Neural progenitor cell (in vitro differentiated cells): Measurements from ENCODE around the gene IL17F. TPM values are rescaled to one million over a fixed set of nuclear protein-coding genes. Genes with fewer than 3 reads are reported as not detected.

Experiments used
- DNase-seq: peaks from one replicate; pipeline ENCODE4 v3.0.0-alpha.2; 2016; ENCODE audit warnings: low spot score
- H2AFZ ChIP-seq: fragments of 200-600 bp; sonication (generic); replicated peaks from 2 replicates; pipeline ENCODE4 v1.6.1; 2016; ENCODE audit warnings: antibody characterized with exemption
- H3F3A ChIP-seq: fragments of 200-600 bp; sonication (generic); 2 replicates; pipeline ENCODE4 v1.6.1; 2016; ENCODE audit warnings: antibody characterized with exemption, low read depth
- H3K27ac ChIP-seq: fragments of 200-600 bp; sonication (generic); 2 replicates; pipeline ENCODE4 v1.5.1; 2016; ENCODE audit warnings: mild to moderate bottlenecking
- H3K27me3 ChIP-seq: fragments of 200-600 bp; sonication (generic); 2 replicates; pipeline ENCODE4 v1.6.1; 2016; ENCODE audit warnings: mild to moderate bottlenecking, moderate library complexity
- H3K36me3 ChIP-seq: fragments of 200-600 bp; sonication (generic); 2 replicates; pipeline ENCODE4 v1.5.1; 2016
- H3K4me1 ChIP-seq: fragments of 200-600 bp; sonication (generic); 2 replicates; pipeline ENCODE4 v1.6.1; 2016; ENCODE audit warnings: mixed run types
- H3K4me2 ChIP-seq: fragments of 200-600 bp; sonication (generic); 2 replicates; pipeline ENCODE4 v1.6.1; 2016
- H3K4me3 ChIP-seq: fragments of 200-600 bp; sonication (generic); 2 replicates; pipeline ENCODE4 v1.5.1; 2016
- H3K79me2 ChIP-seq: fragments of 200-600 bp; sonication (generic); 2 replicates; pipeline ENCODE4 v1.6.1; 2016; ENCODE audit warnings: low read depth
- H3K9ac ChIP-seq: fragments of 200-600 bp; sonication (generic); 2 replicates; pipeline ENCODE4 v1.6.1; 2016
- H3K9me3 ChIP-seq: fragments of 200-600 bp; sonication (generic); 2 replicates; pipeline ENCODE4 v1.5.1; 2016; ENCODE audit warnings: low read depth
- H4K20me1 ChIP-seq: fragments of 200-600 bp; sonication (generic); 2 replicates; pipeline ENCODE4 v1.6.1; 2016; ENCODE audit warnings: low read depth
- H3K27ac Mint-ChIP-seq: 3 replicates; pipeline ENCODE4 v1.8.0; 2021; ENCODE audit warnings: mixed read lengths
- H3K27me3 Mint-ChIP-seq: 2 replicates; pipeline ENCODE4 v1.8.0; 2022; ENCODE audit warnings: low read depth, mild to moderate bottlenecking, inconsistent platforms, moderate library complexity, mixed read lengths; ENCODE audit not compliant: insufficient read depth
- H3K36me3 Mint-ChIP-seq: 3 replicates; pipeline ENCODE4 v1.8.0; 2021; ENCODE audit warnings: mixed read lengths
- H3K4me1 Mint-ChIP-seq: 3 replicates; pipeline ENCODE4 v1.8.0; 2021; ENCODE audit warnings: mixed read lengths
- H3K4me3 Mint-ChIP-seq: 3 replicates; pipeline ENCODE4 v1.8.0; 2021; ENCODE audit warnings: mild to moderate bottlenecking, moderate library complexity, mixed read lengths
- H3K9me3 Mint-ChIP-seq: 3 replicates; pipeline ENCODE4 v1.8.0; 2020; ENCODE audit warnings: mixed read lengths
- EZH2 ChIP-seq: fragments of 200-600 bp; sonication (generic); IDR thresholded peaks from 2 replicates; pipeline ENCODE4 v1.6.1; 2017; ENCODE audit warnings: antibody characterized with exemption, mild to moderate bottlenecking, moderate library complexity
- EZH2phosphoT487 ChIP-seq: fragments of 200-600 bp; sonication (generic); IDR thresholded peaks from 2 replicates; pipeline ENCODE4 v1.6.1; 2017; ENCODE audit warnings: antibody characterized with exemption
- total RNA-seq: library from RNA; depleted of rRNA; stranded (reverse); fragments of >200 nt; gene quantifications from 2 replicates; pipeline ENCODE4 v1.2.3, GENCODE V29; 2015; ENCODE audit warnings: low replicate concordance
- TF ChIP-seq, protein P1 (sequence below): fragments of 200-600 bp; sonication (generic); IDR thresholded peaks from 2 replicates; pipeline ENCODE4 v1.5.1; 2017; ENCODE audit warnings: antibody characterized with exemption, mild to moderate bottlenecking

IL17F gene
- total RNA-seq, 1 donor from 2014 or later: not detected

DNA sequence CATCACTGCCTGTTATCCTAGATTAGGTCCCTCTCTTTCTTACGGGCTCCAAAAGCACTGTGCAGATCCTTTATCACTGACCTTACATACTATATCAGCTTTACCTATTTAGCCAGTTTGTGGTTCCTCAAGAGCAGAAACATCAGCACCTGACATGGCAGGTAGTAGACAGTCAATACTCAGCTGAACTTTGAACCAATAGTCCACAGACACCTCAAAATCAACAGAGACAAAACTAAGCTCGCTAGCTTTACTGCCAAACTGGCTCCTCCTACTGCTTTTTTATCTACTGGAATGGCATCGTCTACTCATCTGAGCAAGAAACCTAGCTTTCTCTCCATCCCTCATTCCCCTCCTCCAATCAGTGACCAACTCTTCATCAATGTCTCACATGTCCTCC, 52.5 kb downstream of the IL17F start:
- TF ChIP-seq, protein P1, sequence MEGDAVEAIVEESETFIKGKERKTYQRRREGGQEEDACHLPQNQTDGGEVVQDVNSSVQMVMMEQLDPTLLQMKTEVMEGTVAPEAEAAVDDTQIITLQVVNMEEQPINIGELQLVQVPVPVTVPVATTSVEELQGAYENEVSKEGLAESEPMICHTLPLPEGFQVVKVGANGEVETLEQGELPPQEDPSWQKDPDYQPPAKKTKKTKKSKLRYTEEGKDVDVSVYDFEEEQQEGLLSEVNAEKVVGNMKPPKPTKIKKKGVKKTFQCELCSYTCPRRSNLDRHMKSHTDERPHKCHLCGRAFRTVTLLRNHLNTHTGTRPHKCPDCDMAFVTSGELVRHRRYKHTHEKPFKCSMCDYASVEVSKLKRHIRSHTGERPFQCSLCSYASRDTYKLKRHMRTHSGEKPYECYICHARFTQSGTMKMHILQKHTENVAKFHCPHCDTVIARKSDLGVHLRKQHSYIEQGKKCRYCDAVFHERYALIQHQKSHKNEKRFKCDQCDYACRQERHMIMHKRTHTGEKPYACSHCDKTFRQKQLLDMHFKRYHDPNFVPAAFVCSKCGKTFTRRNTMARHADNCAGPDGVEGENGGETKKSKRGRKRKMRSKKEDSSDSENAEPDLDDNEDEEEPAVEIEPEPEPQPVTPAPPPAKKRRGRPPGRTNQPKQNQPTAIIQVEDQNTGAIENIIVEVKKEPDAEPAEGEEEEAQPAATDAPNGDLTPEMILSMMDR: no peak
- no peak for TF ChIP-seq EZH2
- Histone ChIP-seq H2AFZ (no peak overlapping the region), H3K4me2 (no peak overlapping the region), H4K20me1 (no peaks in the 10 kb centered on the region), H3K79me2 (no peaks in the 10 kb centered on the region), H3K4me1 (no peaks in the 10 kb centered on the region), H3K9me3 (no peaks in the 10 kb centered on the region), H3F3A (no peaks in the 10 kb centered on the region), H3K36me3 (no peaks in the 10 kb centered on the region), H3K27ac (no peak overlapping the region), H3K9ac (no peak overlapping the region), H3K4me3 (no peak overlapping the region), H3K27me3 (no peaks in the 10 kb centered on the region)
- no peak for DNase-seq
- Mint-ChIP-seq H3K27me3 (peaks cover 2% of the 10 kb centered on the region), H3K4me3 (no peak overlapping the region), H3K27ac (no peak overlapping the region), H3K4me1 (no peaks in the 10 kb centered on the region), H3K9me3 (no peaks in the 10 kb centered on the region), H3K36me3 (no peaks in the 10 kb centered on the region)

DNA sequence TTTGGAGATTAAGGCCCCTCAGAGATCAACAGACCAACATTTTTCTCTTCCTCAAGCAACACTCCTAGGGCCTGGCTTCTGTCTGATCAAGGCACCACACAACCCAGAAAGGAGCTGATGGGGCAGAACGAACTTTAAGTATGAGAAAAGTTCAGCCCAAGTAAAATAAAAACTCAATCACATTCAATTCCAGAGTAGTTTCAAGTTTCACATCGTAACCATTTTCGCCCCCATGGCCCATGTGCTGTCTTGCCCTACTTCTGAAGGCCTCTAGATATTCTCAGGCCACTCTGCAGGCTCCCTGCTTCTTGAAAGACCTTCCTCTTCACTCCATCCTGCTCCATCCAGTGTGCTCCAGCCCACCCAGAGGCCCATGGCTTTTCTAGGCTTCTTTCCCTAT, 53.9 kb downstream of the IL17F start:
- H3K4me3 Mint-ChIP-seq: no peak overlapping the region
- peaks cover 2% of the 10 kb centered on the region for H3K9me3 Mint-ChIP-seq
- no peak overlapping the region for H3K27ac ChIP-seq

DNA sequence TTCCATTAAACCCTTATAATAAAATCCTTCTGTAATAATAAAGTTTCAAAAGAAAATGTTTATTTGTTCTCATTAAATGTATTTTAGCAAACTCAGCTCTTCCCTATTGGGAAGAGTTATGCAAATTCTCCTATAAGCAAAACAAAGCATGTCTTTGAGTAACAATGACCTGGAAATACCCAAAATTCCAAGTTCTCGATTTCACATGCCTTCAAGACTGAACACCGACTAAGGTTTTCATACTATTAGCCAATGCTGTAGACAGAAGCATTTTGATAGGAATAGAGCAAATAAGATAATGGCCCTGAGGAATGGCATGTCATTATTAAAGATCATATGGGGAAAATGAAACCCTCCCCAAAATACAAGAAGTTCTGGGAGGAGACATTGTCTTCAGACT, 54.3 kb downstream of the IL17F start:
- Mint-ChIP-seq H3K36me3 (no peaks in the 10 kb centered on the region), H3K27ac (no peak overlapping the region), H3K9me3 (peaks cover 2% of the 10 kb centered on the region), H3K4me3 (no peak overlapping the region), H3K27me3 (peaks cover 2% of the 10 kb centered on the region), H3K4me1 (no peaks in the 10 kb centered on the region)
- H3K4me2 ChIP-seq: no peak overlapping the region
- no peak overlapping the region for H3K9ac ChIP-seq
- no peaks in the 10 kb centered on the region for H3K9me3 ChIP-seq
- H2AFZ ChIP-seq: no peak overlapping the region
- no peak overlapping the region for H3K27ac ChIP-seq
- no peak overlapping the region for H3K4me3 ChIP-seq
- H3K4me1 ChIP-seq: no peaks in the 10 kb centered on the region
- H3F3A ChIP-seq: no peaks in the 10 kb centered on the region
- no peaks in the 10 kb centered on the region for H4K20me1 ChIP-seq
- DNase-seq: no peak
- H3K27me3 ChIP-seq: no peaks in the 10 kb centered on the region
- H3K36me3 ChIP-seq: no peaks in the 10 kb centered on the region
- TF ChIP-seq, protein P1: no peak
- TF ChIP-seq EZH2phosphoT487 (no peak), EZH2 (no peak)
- no peaks in the 10 kb centered on the region for H3K79me2 ChIP-seq

More for the DNA sequence above, 53.9 kb downstream of the IL17F start:
- H3K36me3 Mint-ChIP-seq: no peaks in the 10 kb centered on the region
- no peak overlapping the region for H3K4me2 ChIP-seq
- H3K27me3 Mint-ChIP-seq: peaks cover 2% of the 10 kb centered on the region
- no peak overlapping the region for H3K4me3 ChIP-seq
- H4K20me1 ChIP-seq: no peaks in the 10 kb centered on the region
- H3K9me3 ChIP-seq: no peaks in the 10 kb centered on the region
- TF ChIP-seq EZH2 (no peak), EZH2phosphoT487 (no peak)
- TF ChIP-seq, protein P1: no peak
- no peak overlapping the region for H3K9ac ChIP-seq
- no peak overlapping the region for H3K27ac Mint-ChIP-seq
- H3K4me1 ChIP-seq: no peaks in the 10 kb centered on the region
- H3K4me1 Mint-ChIP-seq: no peaks in the 10 kb centered on the region
- no peak overlapping the region for H2AFZ ChIP-seq
- H3F3A ChIP-seq: no peaks in the 10 kb centered on the region
- DNase-seq: no peak
- H3K79me2 ChIP-seq: no peaks in the 10 kb centered on the region
- H3K27me3 ChIP-seq: no peaks in the 10 kb centered on the region
- H3K36me3 ChIP-seq: no peaks in the 10 kb centered on the region
